Measurements from ENCODE around the gene CPTP. TPM values are rescaled to one million over a fixed set of nuclear protein-coding genes. Genes with fewer than 3 reads are reported as not detected.

The CPTP gene
- total and polyA plus RNA-seq, 2 of the 13 experiments (the other 11 are each of a cell fraction or from before 2014, with no cell fraction given), result 5.5 to 9.3 TPM

GRCh38 chr1:1307923-1308755, 16.5 kb upstream of the CPTP start, which contains the start of the genes ACAP3 and PUSL1 (continued):
- TF ChIP-seq ZNF687 (CRISPR knock-in tag; IDR thresholded peaks at IDR 0.05) (peak; percentile 72), SALL2 (CRISPR knock-in tag; IDR thresholded peaks at IDR 0.05) (peak; percentile 36; the same call in 1 of the 2 replicates), WIZ (CRISPR knock-in tag; IDR thresholded peaks at IDR 0.05) (no peak), ZNF263 (CRISPR knock-in tag; IDR thresholded peaks at IDR 0.05) (peak; percentile 44; the same call in 1 of the 2 replicates), ZNF773 (CRISPR knock-in tag; IDR thresholded peaks at IDR 0.05; ENCODE audit: borderline replicate concordance) (0 out of 2 replicates have a peak, but pooled peaks have one; percentile 36), PTBP1 (IDR thresholded peaks at IDR 0.05; ENCODE audit: low read depth, low read length, poor library complexity, severe bottlenecking) (no peak), ZNF619 (CRISPR knock-in tag; IDR thresholded peaks at IDR 0.05) (no peak), ERF (CRISPR knock-in tag; IDR thresholded peaks at IDR 0.05) (peak; percentile 19; the same call in 1 of the 2 replicates), ZBTB46 (CRISPR knock-in tag; IDR thresholded peaks at IDR 0.05; ENCODE audit: borderline replicate concordance) (no peak), MYC (CRISPR knock-in tag; IDR thresholded peaks at IDR 0.05; ENCODE audit: borderline replicate concordance) (peak; percentile 93), MED1 (CRISPR knock-in tag; IDR thresholded peaks at IDR 0.05) (peak; percentile 61), KAT8 (CRISPR knock-in tag; IDR thresholded peaks at IDR 0.05) (peak; percentile 63), PRDM10 (CRISPR knock-in tag; IDR thresholded peaks at IDR 0.05; ENCODE audit: low read depth) (peak; percentile 67; the same call in 1 of the 2 replicates), RNF2 (conservative IDR thresholded peaks at IDR 0.05; ENCODE audit: low read depth) (no peak), ZFX (CRISPR knock-in tag; IDR thresholded peaks at IDR 0.05; ENCODE audit: low read depth) (peak; percentile 48), ZNF350 (CRISPR knock-in tag; IDR thresholded peaks at IDR 0.05; ENCODE audit: borderline replicate concordance, low read depth) (no peak)
